Stomach (tissue), 4 donors: ENCODE measurements around the gene SLC17A7.

Experiments
- POLR2A ChIP-seq, 4 donors: fragments of 450-650 bp; IDR thresholded peaks; one replicate each; pipeline ENCODE4 v1.6.1; 2016; ENCODE audit warnings: antibody characterized with exemption in 4 of 4, control low read depth in 2 of 4, mild to moderate bottlenecking in 1 of 4, moderate library complexity in 1 of 4
- TF ChIP-seq, protein P1 (sequence below), 7 experiments: fragments of 450-650 bp in 4 of 7; fragments of 200-600 bp in 3 of 7; sonication (generic) in 3 of 7; IDR thresholded peaks; one replicate each; pipeline ENCODE4 v1.5.1; 2016 to 2019; ENCODE audit warnings: antibody characterized with exemption in 7 of 7, control low read depth in 2 of 7, mild to moderate bottlenecking in 1 of 7

DNA sequence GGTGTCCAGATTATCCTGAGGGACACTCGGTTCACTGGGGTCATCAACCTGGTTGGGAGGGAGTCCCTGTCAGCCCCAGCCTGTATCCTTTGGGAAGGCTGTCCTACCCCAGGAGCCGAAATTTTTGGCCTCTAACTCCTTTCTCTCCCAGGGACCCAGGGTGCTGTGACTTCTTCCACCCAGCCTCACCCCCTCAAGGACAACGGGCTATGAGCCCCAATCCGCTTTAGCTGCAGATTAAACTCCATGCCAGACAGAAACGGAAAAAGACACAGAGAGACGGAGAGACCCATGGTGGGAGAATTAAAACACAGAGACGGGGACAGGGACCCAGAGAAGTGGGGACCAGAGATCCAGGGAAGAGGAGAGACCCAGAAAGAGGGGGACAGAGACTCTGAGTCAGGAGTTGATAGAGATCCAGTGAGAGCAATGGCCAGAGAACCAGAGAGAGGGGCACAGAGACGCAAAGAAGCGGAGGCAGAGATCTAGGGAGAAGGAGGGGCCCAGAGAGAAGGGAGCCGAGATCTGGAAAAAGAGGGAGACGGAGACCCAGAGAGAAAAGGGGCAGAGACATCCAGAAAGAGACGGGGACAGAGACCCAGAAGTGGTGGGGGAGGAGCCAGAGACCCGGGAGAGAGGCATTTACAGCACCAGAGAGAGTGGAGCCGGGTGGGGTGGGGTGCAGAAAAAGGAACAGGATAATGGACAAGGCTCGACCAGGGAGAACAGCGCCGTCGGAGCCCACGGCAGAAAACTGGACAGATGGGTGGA lies 703 bp downstream of the SLC17A7 start:
- TF ChIP-seq, protein P1, sequence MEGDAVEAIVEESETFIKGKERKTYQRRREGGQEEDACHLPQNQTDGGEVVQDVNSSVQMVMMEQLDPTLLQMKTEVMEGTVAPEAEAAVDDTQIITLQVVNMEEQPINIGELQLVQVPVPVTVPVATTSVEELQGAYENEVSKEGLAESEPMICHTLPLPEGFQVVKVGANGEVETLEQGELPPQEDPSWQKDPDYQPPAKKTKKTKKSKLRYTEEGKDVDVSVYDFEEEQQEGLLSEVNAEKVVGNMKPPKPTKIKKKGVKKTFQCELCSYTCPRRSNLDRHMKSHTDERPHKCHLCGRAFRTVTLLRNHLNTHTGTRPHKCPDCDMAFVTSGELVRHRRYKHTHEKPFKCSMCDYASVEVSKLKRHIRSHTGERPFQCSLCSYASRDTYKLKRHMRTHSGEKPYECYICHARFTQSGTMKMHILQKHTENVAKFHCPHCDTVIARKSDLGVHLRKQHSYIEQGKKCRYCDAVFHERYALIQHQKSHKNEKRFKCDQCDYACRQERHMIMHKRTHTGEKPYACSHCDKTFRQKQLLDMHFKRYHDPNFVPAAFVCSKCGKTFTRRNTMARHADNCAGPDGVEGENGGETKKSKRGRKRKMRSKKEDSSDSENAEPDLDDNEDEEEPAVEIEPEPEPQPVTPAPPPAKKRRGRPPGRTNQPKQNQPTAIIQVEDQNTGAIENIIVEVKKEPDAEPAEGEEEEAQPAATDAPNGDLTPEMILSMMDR (IDR thresholded peaks at IDR 0.05) = no peak
- TF ChIP-seq POLR2A (IDR thresholded peaks at IDR 0.05) = no peak
